SJCRH30 (cell line): ENCODE results near the gene SPOCK1. TPM values are rescaled to one million over a fixed set of nuclear protein-coding genes. Genes with fewer than 3 reads are reported as not detected.

Experiments
- DNase-seq, 2 experiments: peaks; one replicate each; pipeline ENCODE4 v3.0.0-alpha.2; 2015 to 2020
- H3K27ac ChIP-seq: fragments of 250-450 bp; sonication (Bioruptor Pico); 2 replicates; pipeline ENCODE4 v1.5.1; 2020; ENCODE audit warnings: mild to moderate bottlenecking, moderate library complexity
- H3K27me3 ChIP-seq: fragments of 250-450 bp; sonication (Bioruptor Pico); 2 replicates; pipeline ENCODE4 v1.5.1; 2020; ENCODE audit warnings: mild to moderate bottlenecking, moderate library complexity
- H3K36me3 ChIP-seq: fragments of 250-450 bp; sonication (Bioruptor Pico); 2 replicates; pipeline ENCODE4 v1.5.1; 2020; ENCODE audit warnings: mild to moderate bottlenecking, moderate library complexity
- H3K4me1 ChIP-seq: fragments of 250-450 bp; sonication (Bioruptor Pico); 2 replicates; pipeline ENCODE4 v1.5.1; 2020; ENCODE audit warnings: mild to moderate bottlenecking, moderate library complexity
- H3K4me3 ChIP-seq: fragments of 250-450 bp; sonication (Bioruptor Pico); 2 replicates; pipeline ENCODE4 v1.5.1; 2020; ENCODE audit warnings: mild to moderate bottlenecking, moderate library complexity
- H3K9me3 ChIP-seq: fragments of 250-450 bp; sonication (Bioruptor Pico); replicated peaks from 2 replicates; pipeline ENCODE4 v1.5.1; 2020; ENCODE audit warnings: mild to moderate bottlenecking, moderate library complexity
- total RNA-seq: library from RNA; depleted of rRNA; stranded (reverse); fragments of >200 nt; shearing (Covaris generic); gene quantifications from 2 replicates; pipeline ENCODE4 v1.2.3, GENCODE V29; 2014

SPOCK1 gene
- total RNA-seq, 1 experiment from 2014 or later = 0.06 TPM

DNA sequence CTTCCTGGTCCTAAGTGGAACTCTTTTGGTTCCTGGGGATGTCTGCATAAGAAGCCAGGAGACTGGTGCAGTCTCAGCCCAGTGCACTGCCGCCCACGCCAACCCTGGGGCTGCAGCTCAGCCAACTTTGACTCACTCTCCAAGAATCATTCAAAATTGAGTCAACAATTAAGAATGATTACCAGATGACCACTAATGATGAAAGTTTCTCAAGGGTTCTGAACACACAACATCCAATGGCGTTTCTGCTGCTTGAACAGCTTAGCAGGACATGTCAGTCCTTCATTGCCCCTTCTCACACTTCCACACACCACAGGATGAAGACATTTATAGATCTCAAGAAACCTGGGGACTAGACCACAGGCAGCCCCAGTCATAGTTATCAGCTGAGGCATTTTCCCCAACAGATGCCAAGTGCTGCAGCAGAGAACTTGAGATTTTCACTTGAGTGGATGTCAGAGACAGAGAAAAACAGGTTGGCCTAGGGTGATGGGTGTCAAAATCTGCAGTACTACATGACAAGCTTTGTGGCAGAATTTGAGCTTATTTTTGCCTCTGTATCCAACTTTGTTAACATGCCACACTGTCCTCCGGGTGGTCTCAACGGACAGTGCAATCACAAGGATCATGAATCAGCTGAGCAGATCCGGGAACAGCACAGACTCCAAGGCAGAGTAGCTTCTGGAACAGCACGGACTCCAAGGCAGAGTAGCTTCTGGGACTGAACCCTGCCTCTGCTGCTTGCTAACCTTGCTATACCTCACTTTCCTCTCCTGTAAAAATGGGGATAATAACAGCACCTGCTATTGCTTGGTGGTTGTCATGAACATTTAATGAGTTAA lies 356.1 kb downstream of the SPOCK1 start:
- H3K27me3 ChIP-seq = peaks cover 4% of the 10 kb centered on the region; the same call in 1 of the 2 replicates
- no peak overlapping the region for H3K27ac ChIP-seq
- DNase-seq = no peak
- no peaks in the 10 kb centered on the region for H3K4me1 ChIP-seq
- no peak overlapping the region for H3K4me3 ChIP-seq
- H3K36me3 ChIP-seq = no peaks in the 10 kb centered on the region
- H3K9me3 ChIP-seq = no peaks in the 10 kb centered on the region

DNA sequence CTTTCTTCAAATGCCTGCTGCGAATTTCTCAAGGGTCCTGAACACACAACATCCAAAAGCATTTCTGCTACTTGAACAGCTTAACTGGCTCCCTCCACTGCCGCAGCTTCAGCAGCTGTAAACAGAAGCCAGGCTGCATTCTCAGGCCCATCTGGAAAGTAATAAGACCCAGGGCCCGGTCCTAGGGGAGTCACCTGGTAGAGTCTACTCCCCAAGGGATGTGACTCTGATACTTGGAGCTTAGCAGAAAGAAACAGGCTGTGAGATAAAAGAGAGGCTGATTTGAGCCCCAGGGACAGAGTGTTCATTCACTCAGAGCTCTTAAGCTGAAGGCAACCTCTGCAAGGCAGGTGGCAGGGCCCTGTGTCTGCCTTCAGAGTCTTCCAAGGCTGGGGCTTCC lies 356.8 kb downstream of the SPOCK1 start:
- Histone ChIP-seq H3K27ac (no peak overlapping the region), H3K36me3 (no peaks in the 10 kb centered on the region), H3K27me3 (peaks cover 4% of the 10 kb centered on the region; the same call in 1 of the 2 replicates), H3K4me1 (no peaks in the 10 kb centered on the region), H3K9me3 (no peaks in the 10 kb centered on the region), H3K4me3 (no peak overlapping the region)
- DNase-seq = no peak

DNA sequence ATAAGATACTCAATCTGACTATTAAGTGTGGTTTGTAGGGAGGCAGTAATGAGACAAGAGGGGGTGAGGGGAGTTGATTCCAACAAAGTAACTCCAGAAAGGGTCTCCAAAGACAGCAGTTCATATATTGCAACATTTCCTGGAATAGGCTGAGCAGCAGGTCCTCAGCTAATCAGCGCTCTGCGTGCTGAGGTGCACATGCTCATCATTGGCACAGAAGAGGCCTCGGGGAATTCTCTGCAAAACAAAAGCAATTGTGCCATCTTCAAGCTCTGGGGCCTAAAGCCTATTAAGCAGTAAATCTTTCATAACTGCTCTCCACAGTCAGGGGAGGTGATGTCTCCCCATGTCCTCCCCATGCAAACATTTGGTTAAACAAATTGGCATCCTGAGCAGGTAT lies 357.3 kb downstream of the SPOCK1 start:
- no peak overlapping the region for H3K27ac ChIP-seq
- H3K27me3 ChIP-seq = peaks cover 4% of the 10 kb centered on the region; the same call in 1 of the 2 replicates
- H3K4me1 ChIP-seq = no peaks in the 10 kb centered on the region
- no peak for DNase-seq
- no peaks in the 10 kb centered on the region for H3K9me3 ChIP-seq
- H3K36me3 ChIP-seq = no peaks in the 10 kb centered on the region
- no peak overlapping the region for H3K4me3 ChIP-seq

DNA sequence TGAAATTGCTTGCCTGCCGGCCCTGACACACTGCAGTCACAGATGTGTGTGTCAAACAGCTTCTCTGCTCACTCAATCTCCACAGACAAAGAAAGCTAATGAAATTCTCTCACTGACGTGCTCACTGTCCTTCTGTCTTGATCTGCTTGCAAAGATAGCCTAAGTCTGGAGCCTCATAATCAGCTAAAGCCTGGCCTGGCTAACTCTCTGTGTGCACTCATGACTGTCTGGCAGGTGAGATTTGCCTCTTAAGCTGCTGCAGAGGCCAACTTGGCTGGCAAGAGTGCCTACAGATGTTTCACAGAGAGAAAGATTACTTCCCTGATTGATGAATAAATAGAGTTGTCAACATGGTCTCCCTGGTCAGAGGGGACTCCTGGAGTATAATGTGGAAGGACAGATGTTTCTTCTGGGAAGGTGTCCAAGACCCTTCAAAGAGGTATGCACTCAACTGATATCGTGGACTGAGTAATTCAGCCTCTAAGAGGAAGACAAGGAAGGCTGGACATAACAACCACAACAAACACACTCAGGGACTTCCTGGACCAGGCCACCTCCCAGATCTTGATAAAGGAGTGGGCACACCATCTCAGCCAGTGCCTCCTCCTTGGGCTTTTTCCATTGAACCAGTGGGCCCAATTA lies 362.0 kb downstream of the SPOCK1 start:
- H3K36me3 ChIP-seq = no peaks in the 10 kb centered on the region
- no peaks in the 10 kb centered on the region for H3K4me1 ChIP-seq
- no peak overlapping the region for H3K27ac ChIP-seq
- DNase-seq = no peak
- no peaks in the 10 kb centered on the region; the same call in 1 of the 2 replicates for H3K27me3 ChIP-seq
- H3K9me3 ChIP-seq = no peaks in the 10 kb centered on the region
- no peak overlapping the region for H3K4me3 ChIP-seq

DNA sequence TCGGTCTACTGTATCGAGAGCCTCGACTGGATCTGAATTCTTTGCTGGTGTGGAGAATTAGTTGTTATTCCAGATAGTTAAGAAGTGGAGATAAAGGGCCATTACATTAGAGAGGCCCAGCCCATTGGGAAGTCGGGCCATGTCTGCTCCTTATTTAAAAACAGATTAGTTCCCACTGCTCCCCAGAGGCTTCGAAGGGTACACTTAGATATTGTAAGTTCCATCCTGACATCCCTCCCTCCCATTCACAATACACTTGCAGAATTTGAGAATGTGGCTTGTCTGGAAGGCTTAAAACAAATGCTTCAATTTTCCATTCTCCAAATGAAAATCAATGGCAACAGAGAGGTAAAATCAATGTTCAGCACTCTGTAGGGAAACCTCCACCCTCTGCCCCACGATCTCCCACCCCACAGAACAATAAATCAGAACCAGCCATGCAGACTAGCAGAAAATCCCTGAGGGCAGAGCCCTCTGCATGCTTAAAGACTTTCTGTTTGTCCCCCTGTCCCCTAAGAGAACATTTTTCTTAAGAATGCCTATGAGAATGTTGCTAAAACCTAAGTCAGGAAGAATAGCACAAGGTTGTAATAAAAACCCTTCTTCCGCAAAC lies 364.1 kb downstream of the SPOCK1 start:
- Histone ChIP-seq H3K4me1 (no peaks in the 10 kb centered on the region), H3K27ac (no peak overlapping the region)

DNA sequence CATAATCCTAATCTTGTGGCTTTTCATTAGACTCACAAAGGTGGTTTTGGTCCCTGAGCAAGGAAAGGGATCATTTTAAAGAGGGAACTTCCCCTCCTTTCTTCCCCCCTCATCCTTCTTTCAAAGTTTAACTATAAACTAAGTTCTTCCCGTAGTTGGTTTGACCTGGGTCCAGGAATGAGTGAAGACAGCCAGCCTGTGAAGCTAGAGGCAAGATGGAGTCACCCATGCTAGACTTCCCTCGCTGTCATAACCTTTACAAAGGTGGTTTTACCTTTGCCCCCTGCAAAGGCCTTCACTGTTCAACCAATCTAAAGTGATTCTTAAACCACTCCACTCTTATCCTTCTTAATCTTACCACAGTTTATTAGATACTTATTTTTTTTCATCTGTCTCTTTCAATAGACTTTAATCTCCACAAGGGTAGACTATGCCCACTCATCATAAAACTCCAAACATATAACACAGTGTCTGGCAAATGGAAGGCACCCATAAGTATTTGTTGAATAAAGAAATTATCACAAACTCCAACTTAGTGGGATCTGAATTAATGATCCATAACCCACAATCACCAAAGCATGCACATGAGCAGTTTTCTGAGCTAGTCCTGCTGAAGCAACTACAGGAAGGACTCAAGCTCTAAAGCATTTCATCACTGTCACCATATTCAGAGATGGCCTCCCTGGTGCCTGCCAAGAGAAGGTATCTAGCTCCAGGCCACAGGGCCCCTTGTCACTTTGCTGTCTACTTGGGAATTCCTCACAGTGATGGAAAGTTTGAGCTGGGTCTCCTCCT lies 369.0 kb downstream of the SPOCK1 start:
- no peak for DNase-seq
- Histone ChIP-seq H3K4me3 (no peak overlapping the region), H3K9me3 (0 out of 2 replicates have a peak, but pooled peaks cover 6% of the 10 kb centered on the region)

More for the DNA sequence above, 364.1 kb downstream of the SPOCK1 start:
- no peaks in the 10 kb centered on the region for H3K36me3 ChIP-seq
- H3K4me3 ChIP-seq = no peak overlapping the region
- DNase-seq = no peak
- no peaks in the 10 kb centered on the region for H3K9me3 ChIP-seq
- no peaks in the 10 kb centered on the region for H3K27me3 ChIP-seq

DNA sequence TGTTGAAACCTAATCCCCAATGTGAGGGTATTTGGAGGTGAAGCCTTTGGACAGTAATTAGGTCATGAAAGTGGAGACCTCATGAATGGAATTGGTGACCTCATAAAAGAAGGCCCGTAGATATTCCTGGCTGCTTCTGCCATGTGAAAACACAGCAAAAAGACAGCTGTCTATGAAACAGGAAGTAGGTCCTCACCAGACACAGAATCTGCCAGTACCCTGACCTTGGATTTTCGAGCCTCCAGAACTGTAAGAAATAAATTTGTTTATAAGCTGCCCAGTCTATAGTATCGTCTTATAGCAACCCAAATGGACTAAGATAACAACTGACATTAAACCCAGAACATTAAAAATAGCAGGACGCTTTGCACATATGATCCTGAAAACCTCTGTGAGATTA lies 371.1 kb downstream of the SPOCK1 start:
- H3K27ac ChIP-seq = no peak overlapping the region
- peak in 1 of 2 experiments; percentile 46 for DNase-seq

More for the DNA sequence above, 369.0 kb downstream of the SPOCK1 start:
- Histone ChIP-seq H3K4me1 (peaks cover 9% of the 10 kb centered on the region), H3K27me3 (no peaks in the 10 kb centered on the region), H3K36me3 (no peaks in the 10 kb centered on the region), H3K27ac (no peak overlapping the region)

DNA sequence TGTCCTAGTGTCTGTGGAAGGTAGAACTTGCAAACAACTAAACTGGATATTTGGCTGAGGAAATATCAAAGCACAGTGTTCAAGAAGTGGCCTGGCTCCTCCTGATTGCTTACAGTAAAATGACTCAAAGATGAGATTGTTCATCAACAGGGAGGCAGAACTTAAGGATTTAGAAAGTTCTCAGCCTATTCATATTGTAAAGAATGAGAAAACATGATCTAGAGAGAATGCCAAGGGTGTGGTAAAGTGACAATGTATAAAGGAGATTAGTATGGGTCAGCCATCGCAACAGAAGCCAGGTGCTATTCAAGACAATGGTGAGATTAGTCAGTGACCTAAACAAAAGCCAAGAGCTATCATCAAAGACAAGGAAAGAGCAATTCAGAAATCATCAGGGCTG lies 372.3 kb downstream of the SPOCK1 start:
- Histone ChIP-seq H3K27ac (no peak overlapping the region), H3K4me1 (peaks cover 9% of the 10 kb centered on the region), H3K36me3 (no peaks in the 10 kb centered on the region), H3K4me3 (no peak overlapping the region), H3K27me3 (no peaks in the 10 kb centered on the region), H3K9me3 (0 out of 2 replicates have a peak, but pooled peaks cover 6% of the 10 kb centered on the region)
- no peak for DNase-seq

More for the DNA sequence above, 371.1 kb downstream of the SPOCK1 start:
- no peaks in the 10 kb centered on the region for H3K27me3 ChIP-seq
- no peaks in the 10 kb centered on the region for H3K36me3 ChIP-seq
- H3K9me3 ChIP-seq = 0 out of 2 replicates have a peak, but pooled peaks cover 6% of the 10 kb centered on the region
- no peak overlapping the region for H3K4me3 ChIP-seq
- peaks cover 9% of the 10 kb centered on the region for H3K4me1 ChIP-seq

DNA sequence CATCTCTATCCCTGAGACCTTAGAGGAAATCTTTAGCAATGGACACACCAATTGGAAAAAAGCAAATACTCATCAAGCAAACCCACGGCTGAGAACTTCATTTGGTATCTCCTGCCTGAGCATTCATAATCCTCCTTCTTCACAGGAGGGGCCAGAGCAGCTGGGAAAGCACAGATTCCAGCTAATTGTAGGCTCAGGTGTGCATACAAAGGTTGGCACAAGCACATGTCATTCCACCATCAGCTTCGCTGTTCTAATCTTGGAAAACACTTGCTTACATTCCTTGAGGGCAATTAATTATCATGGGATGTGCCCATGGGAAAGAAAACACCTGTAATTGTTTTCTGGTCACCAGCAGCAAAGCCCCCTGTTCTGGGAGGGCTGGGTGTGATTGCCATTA lies 376.6 kb downstream of the SPOCK1 start:
- H3K36me3 ChIP-seq = no peaks in the 10 kb centered on the region
- no peak for DNase-seq
- H3K27ac ChIP-seq = no peak overlapping the region
- H3K4me3 ChIP-seq = no peak overlapping the region
- H3K4me1 ChIP-seq = peaks cover under 1% of the 10 kb centered on the region; the same call in 1 of the 2 replicates
- H3K27me3 ChIP-seq = 0 out of 2 replicates have a peak, but pooled peaks cover 3% of the 10 kb centered on the region
- no peaks in the 10 kb centered on the region for H3K9me3 ChIP-seq

DNA sequence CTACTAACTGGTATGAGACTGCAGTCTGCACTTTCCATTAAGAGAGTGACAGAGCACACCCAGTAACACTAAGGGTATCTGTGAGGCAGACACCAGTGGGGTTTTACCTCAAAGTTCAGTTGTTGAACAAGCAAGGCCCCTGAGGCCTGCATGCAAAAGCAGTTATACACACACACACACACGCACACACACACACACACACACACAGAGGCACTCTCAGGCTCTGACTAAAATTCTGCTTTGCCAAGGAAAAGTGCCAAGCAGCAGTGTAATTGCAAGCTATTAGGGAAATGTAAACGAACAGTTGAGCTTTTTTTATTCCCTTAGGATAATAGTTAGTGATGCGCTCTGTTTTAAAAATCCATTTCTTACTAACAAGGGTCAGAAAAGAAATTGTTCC lies 377.1 kb downstream of the SPOCK1 start:
- H3K27ac ChIP-seq = no peak overlapping the region
- H3K27me3 ChIP-seq = 0 out of 2 replicates have a peak, but pooled peaks cover 3% of the 10 kb centered on the region
- DNase-seq = no peak
- no peak overlapping the region for H3K4me3 ChIP-seq
- no peaks in the 10 kb centered on the region for H3K9me3 ChIP-seq
- H3K36me3 ChIP-seq = no peaks in the 10 kb centered on the region
- no peaks in the 10 kb centered on the region for H3K4me1 ChIP-seq

DNA sequence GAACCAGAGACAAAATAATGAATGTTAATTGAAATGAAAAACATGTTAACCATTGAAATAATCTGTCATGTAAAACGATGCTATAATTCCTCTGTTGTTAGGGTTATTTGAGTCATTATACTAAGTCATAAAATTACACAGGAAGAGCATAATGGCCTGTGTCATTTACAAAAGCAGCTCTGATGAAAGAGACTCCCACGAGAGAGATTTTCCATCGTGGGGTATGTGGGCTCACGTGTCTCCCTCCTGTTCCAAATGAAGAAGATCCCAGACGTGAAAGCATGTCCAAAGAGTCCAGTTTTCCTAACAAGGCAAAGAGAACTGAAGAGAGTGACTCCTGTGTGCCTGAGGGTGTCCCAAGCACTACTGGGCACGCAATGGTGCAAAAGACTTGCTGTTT lies 379.8 kb downstream of the SPOCK1 start:
- Histone ChIP-seq H3K4me3 (no peak overlapping the region), H3K4me1 (no peaks in the 10 kb centered on the region), H3K36me3 (no peaks in the 10 kb centered on the region), H3K27ac (no peak overlapping the region), H3K27me3 (0 out of 2 replicates have a peak, but pooled peaks cover 3% of the 10 kb centered on the region), H3K9me3 (no peaks in the 10 kb centered on the region)
- no peak for DNase-seq

DNA sequence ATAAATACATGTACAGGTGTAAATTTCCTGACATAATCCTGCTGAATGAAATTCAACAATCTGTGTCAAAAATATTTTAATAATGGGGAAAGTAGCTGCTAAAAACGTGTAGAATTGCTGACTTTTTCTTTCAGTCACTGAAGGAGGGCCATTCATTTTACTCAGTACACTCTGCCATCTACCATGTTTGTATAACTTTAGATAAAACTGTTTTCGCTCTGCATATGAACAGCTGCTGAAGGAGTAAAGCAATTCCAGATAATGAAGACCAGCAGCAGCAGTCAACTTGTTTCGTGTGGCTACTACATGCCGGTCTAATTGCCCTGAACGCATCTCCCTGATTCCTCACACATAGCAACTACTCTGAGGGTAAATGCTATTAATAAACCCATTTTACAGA lies 380.5 kb downstream of the SPOCK1 start:
- DNase-seq = no peak
- H3K9me3 ChIP-seq = no peaks in the 10 kb centered on the region
- H3K4me3 ChIP-seq = no peak overlapping the region
- no peak overlapping the region for H3K27ac ChIP-seq
- H3K4me1 ChIP-seq = no peaks in the 10 kb centered on the region
- H3K36me3 ChIP-seq = no peaks in the 10 kb centered on the region
- 0 out of 2 replicates have a peak, but pooled peaks cover 3% of the 10 kb centered on the region for H3K27me3 ChIP-seq

DNA sequence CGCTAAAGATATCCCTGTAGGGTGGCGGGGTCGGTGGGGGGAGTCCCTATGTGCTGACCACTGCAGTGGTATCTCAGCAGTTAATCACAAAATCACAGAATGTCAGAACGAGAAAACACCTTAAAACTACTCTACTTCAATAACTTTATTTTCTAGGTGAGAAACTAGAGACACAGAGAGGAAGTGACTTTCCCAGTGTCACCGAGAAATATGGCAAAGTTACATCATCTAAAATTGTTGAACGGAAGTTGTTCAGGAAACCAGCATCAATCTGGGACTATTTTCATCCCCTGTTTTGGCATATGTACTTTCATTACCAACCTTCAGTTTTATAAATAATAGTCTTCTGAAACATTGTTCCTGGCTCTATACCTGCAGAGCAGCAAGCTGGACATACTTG lies 384.0 kb downstream of the SPOCK1 start:
- Histone ChIP-seq H3K27ac (no peak overlapping the region), H3K36me3 (no peaks in the 10 kb centered on the region), H3K27me3 (peaks cover 6% of the 10 kb centered on the region; the same call in 1 of the 2 replicates), H3K4me3 (no peak overlapping the region), H3K4me1 (no peaks in the 10 kb centered on the region), H3K9me3 (no peaks in the 10 kb centered on the region)
- DNase-seq = no peak

DNA sequence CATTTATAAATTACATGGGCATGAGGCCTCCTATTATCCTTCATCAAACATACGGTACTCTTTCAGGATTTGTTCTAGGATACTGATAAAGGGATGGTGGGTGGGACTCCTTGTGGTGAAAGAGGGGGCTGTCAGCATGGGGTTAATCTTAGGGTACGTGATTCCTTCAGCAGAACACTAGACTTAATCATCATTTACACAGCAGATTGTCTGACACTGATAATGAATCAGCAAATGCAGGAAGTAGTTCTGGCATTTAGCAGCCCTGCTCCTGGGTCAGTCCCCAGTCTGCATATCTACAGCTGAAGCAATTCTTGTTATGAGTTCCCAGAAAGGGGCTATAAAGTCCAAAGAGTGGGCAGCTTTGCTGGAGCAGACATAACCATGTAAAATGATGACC lies 384.6 kb downstream of the SPOCK1 start:
- Histone ChIP-seq H3K9me3 (no peaks in the 10 kb centered on the region), H3K36me3 (no peaks in the 10 kb centered on the region), H3K4me1 (no peaks in the 10 kb centered on the region), H3K27ac (no peak overlapping the region), H3K4me3 (no peak overlapping the region), H3K27me3 (peaks cover 5% of the 10 kb centered on the region; the same call in 1 of the 2 replicates)
- no peak for DNase-seq
